HepG2 (cell line): ENCODE measurements around the gene IFT122. TPM values are rescaled to one million over a fixed set of nuclear protein-coding genes. Genes with fewer than 3 reads are reported as not detected.
"Not testable (repeated sequence)": the region's sequence is repeated elsewhere in the genome, so short reads cannot be mapped to it uniquely, and the experiment has no call there.

Source experiments
- ATAC-seq: fragments of 200-7000 bp; cut with Tn5 transposase; 3 replicates; pipeline ENCODE4 v1.9.1; 2020; ENCODE audit warnings: mild to moderate bottlenecking, moderate library complexity
- BruUV-seq: library from RNA; stranded (reverse); fragments of 400-500 nt; replicated peaks from 2 replicates; lab custom pipeline; 2021; lab: Mats Ljungman, UMichigan
- CTCF ChIA-PET: fragments of 300-600 bp; formaldehyde crosslinking; extraction: SDS; loops from one replicate; lab custom pipeline; 2021; ENCODE audit warnings: low total read pairs, inconsistent platforms, low intra/inter-chr PET ratio; lab: Yijun Ruan, JAX
- POLR2A ChIA-PET: fragments of 350-600 bp; sonication (Branson Sonifier 250); formaldehyde crosslinking; loops from one replicate; lab custom pipeline; 2020; ENCODE audit warnings: antibody characterized with exemption, inconsistent platforms; lab: Yijun Ruan, JAX
- DNase-seq: peaks from one replicate; pipeline ENCODE4 v3.0.0-alpha.2; 2015; ENCODE audit warnings: low spot score
- FAIRE-seq: peaks from 3 replicates; lab custom pipeline; 2011; peaks lifted over from hg19 to GRCh38; lab: Jason Lieb, UNC
- H2AFZ ChIP-seq: one replicate; pipeline ENCODE4 v1.6.1; 2011; ENCODE audit warnings: low read length, inconsistent platforms
- H3K27ac ChIP-seq: fragments of 300-600 bp; 3 replicates; pipeline ENCODE4 v1.8.0; 2011; ENCODE audit warnings: mixed run types, mild to moderate bottlenecking, mixed read lengths, low read length, inconsistent platforms; ENCODE audit not compliant: insufficient read depth; ENCODE audit errors: extremely low read length
- H3K27me3 ChIP-seq, 2 experiments: fragments of 200-600 bp in 1 of 2; 2 replicates in 1 of 2; 3 replicates in 1 of 2; pipeline versions ENCODE4 v1.6.0 to v1.8.0; 2011; ENCODE audit warnings: low read length in 2 of 2, mild to moderate bottlenecking in 2 of 2, moderate library complexity in 2 of 2, inconsistent platforms in 1 of 2; ENCODE audit not compliant: insufficient read depth in 2 of 2, control insufficient read depth in 1 of 2
- H3K36me3 ChIP-seq, 2 experiments: fragments of 200-600 bp in 1 of 2; replicated peaks in 1 of 2; 2 replicates in 1 of 2; 3 replicates in 1 of 2; pipeline versions ENCODE4 v1.5.1 to v1.8.0; 2011; ENCODE audit warnings: low read length in 2 of 2, inconsistent platforms in 1 of 2; ENCODE audit not compliant: insufficient read depth in 2 of 2, control insufficient read depth in 1 of 2
- H3K4me1 ChIP-seq: 2 replicates; pipeline ENCODE4 v1.5.1; 2012; ENCODE audit warnings: low read length, inconsistent platforms; ENCODE audit not compliant: insufficient read depth
- H3K4me2 ChIP-seq: 2 replicates; pipeline ENCODE4 v1.6.0; 2011; ENCODE audit warnings: low read depth, low read length, inconsistent platforms
- H3K4me3 ChIP-seq, 3 experiments: fragments of 200-600 bp in 1 of 3; sonication (generic), shearing (Covaris generic) in 1 of 3; replicated peaks in 1 of 3; 2 replicates each; pipeline ENCODE4 v1.5.1; 2011 to 2016; ENCODE audit warnings: low read length in 3 of 3, inconsistent platforms in 2 of 3, low read depth in 2 of 3, mild to moderate bottlenecking in 2 of 3, control low read depth in 1 of 3, mixed read lengths in 1 of 3; ENCODE audit not compliant: insufficient read depth in 1 of 3
- H3K79me2 ChIP-seq: one replicate; pipeline ENCODE4 v1.6.1; 2011; ENCODE audit warnings: low read length, inconsistent platforms; ENCODE audit not compliant: insufficient read depth
- H3K9ac ChIP-seq: 2 replicates; pipeline ENCODE4 v1.6.0; 2011; ENCODE audit warnings: mild to moderate bottlenecking, low read depth, low read length, inconsistent platforms; ENCODE audit not compliant: insufficient read depth
- H3K9me3 ChIP-seq: 2 replicates; pipeline ENCODE4 v1.5.1; 2012; ENCODE audit warnings: mild to moderate bottlenecking, low read length
- H4K20me1 ChIP-seq: 2 replicates; pipeline ENCODE4 v1.6.0; 2011; ENCODE audit warnings: inconsistent platforms, mild to moderate bottlenecking, low read length, moderate library complexity; ENCODE audit not compliant: insufficient read depth
- HNRNPL ChIP-seq: fragments of 200-400 bp; formaldehyde crosslinking; IDR thresholded peaks from 2 replicates; pipeline ENCODE4 v1.6.1; 2017; ENCODE audit warnings: mild to moderate bottlenecking, low read depth, low read length
- RARA ChIP-seq: IDR thresholded peaks from 2 replicates; pipeline ENCODE4 v1.6.1; 2016; ENCODE audit warnings: missing genetic modification reagents, missing compliant biosample characterization
- RXRB ChIP-seq: IDR thresholded peaks from 2 replicates; pipeline ENCODE4 v1.6.1; 2016; ENCODE audit warnings: borderline replicate concordance, missing genetic modification reagents, missing compliant biosample characterization
- SAP130 ChIP-seq: IDR thresholded peaks from 2 replicates; pipeline ENCODE4 v1.6.1; 2016; ENCODE audit warnings: low read depth
- ZNF687 ChIP-seq: sonication (generic); formaldehyde crosslinking; IDR thresholded peaks from 2 replicates; pipeline ENCODE4 v1.5.1; 2020; ENCODE audit warnings: mild to moderate bottlenecking, missing genetic modification reagents, moderate library complexity
- WGBS: methylation state at CpG from one replicate; pipeline ENCODE4 v1.1.6; 2017; ENCODE audit warnings: low lambda C conversion rate; 5-methylcytosine and 5-hydroxymethylcytosine counted together
- in situ Hi-C: cut with HindIII; loops from 2 replicates; pipeline ENCODE4 v1.10.0; 2017; ENCODE audit warnings: low pct_unique_long_range_greater_than_20kb; ENCODE audit not compliant: extremely low pct_ligation_motif_present
- intact Hi-C: fragments of 100-400 bp; cut with micrococcal nuclease; formaldehyde crosslinking; loops from one replicate; pipeline ENCODE4 v1.10.0; 2022; ENCODE audit not compliant: unreplicated experiment
- polyA plus RNA-seq, 8 experiments: library from polyadenylated mRNA; depleted of rRNA in 3 of 8; stranded (reverse) in 7 of 8; unstranded in 1 of 8; fragments of >200 nt; fragmentation: Illumina TruSeq in 4 of 8; extraction: Trizol in 4 of 8; gene quantifications; 2 replicates each; pipeline versions ENCODE4 v1.2.1 to v1.2.3, GENCODE V29; 2011 to 2016; ENCODE audit warnings: low read depth in 4 of 8, missing spikeins in 1 of 8, mixed read lengths in 1 of 8; ENCODE audit not compliant: insufficient read depth in 1 of 8
- total RNA-seq, 5 experiments: library from RNA; depleted of rRNA; stranded (reverse); fragments of >200 nt; fragmentation: Illumina TruSeq; extraction: Trizol; gene quantifications; 2 replicates each; pipeline ENCODE4 v1.2.3, GENCODE V29; 2016; ENCODE audit warnings: low read depth in 1 of 5

Gene IFT122
- total and polyA plus RNA-seq, 2 of the 13 experiments (the other 11 are each of a cell fraction or from before 2014, with no cell fraction given): 10.1 to 10.3 TPM

DNA sequence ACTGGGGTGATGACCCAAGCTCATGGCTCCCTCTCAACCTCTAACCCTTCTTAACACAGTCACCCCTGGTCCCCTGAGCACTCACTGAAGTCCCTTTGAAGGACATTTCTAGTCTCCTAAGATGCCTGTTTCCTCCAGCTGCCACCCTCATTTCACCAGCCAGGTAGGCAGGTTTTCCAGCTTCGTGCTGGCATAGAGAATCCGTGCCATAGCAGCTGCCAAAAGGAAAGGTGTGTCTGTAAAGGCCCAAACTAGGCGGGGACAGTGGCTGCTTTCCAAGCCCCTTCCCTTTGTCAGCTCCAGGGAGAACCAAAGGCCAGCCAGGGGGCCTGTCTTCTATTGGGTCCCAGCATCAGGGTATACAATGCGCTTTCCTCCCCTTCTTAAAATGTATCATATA, 48.4 kb upstream of the IFT122 start:
- DNase-seq, H3K27me3 ChIP-seq, ATAC-seq, H3K9ac ChIP-seq, BruUV-seq, H3K4me2 ChIP-seq, FAIRE-seq, H4K20me1 ChIP-seq, H3K4me3 ChIP-seq, in situ Hi-C loops, CTCF ChIA-PET, H2AFZ ChIP-seq, intact Hi-C loops, H3K9me3 ChIP-seq, POLR2A ChIA-PET: not testable (repeated sequence)
- 100% methylated on average over 3 of the region's 4 CpGs for WGBS
- Histone ChIP-seq H3K79me2 (peaks cover 23% of the 10 kb centered on the region), H3K27ac (peak overlapping the region; percentile 22), H3K4me1 (peaks cover 91% of the 10 kb centered on the region), H3K36me3 (peaks cover 6 to 42% of the 10 kb centered on the region in 2 experiments; a peak in 3 of 5 replicates)

DNA sequence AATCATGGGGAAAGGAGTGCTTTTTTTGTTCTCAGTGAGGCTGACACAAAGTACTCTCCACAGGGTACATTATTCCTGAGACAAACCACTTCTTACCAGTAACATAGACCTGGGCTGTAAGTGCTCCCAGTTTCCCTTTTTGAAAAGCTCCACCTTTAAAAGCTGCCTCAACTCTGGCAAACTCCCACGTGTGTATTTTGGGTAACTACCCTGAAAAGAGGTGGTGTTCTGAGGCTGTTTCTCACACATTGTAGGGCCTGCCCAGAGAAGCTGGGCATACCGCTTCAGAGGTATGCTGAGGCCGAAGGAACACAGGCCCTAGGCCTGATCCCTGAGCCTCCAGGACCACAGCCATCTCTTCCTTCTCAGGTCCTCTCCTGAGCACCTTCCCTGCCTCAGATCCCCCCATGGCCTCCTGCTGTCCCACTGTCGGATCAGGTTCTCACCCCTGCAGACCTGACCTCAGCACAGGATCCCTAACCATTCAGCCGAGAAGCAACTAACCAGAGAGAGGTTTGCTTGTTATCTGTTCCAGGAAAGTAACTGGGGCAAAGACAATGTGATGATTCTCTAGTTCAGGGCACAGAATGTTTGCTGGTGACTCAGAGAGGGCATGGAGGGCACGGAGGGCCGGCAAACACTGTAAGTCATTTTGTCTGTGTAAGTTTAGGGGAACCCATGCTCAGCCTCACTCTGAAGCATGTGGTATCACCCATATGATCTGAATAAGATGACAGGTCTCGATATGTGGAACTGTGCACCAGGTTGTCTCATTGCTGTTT, 47.7 kb upstream of the IFT122 start:
- BruUV-seq, H4K20me1 ChIP-seq, intact Hi-C loops, H2AFZ ChIP-seq, ATAC-seq, H3K27me3 ChIP-seq, POLR2A ChIA-PET, in situ Hi-C loops, H3K4me3 ChIP-seq, CTCF ChIA-PET, H3K9me3 ChIP-seq: not testable (repeated sequence)
- Histone ChIP-seq H3K9ac (0 out of 2 replicates have a peak overlapping the region, but pooled peaks have one; percentile 34), H3K27ac (peak overlapping the region; percentile 55), H3K79me2 (peaks cover 30% of the 10 kb centered on the region), H3K4me2 (peak overlapping the region; percentile 23; the same call in 1 of the 2 replicates), H3K4me1 (peaks cover 98% of the 10 kb centered on the region), H3K36me3 (peaks cover 6 to 39% of the 10 kb centered on the region in 2 experiments; a peak in 3 of 5 replicates)
- FAIRE-seq (peak; percentile 12), DNase-seq (peak; percentile 43)
- TF ChIP-seq HNRNPL (0 out of 2 replicates have a peak, but pooled peaks have one; percentile 39), SAP130 (CRISPR knock-in tag) (peak; percentile 21; the same call in 1 of the 2 replicates), RARA (peak; percentile 39; the same call in 1 of the 2 replicates), RXRB (CRISPR knock-in tag) (0 out of 2 replicates have a peak, but pooled peaks have one; percentile 35), ZNF687 (peak; percentile 22; the same call in 1 of the 2 replicates)
- 89% methylated on average over 6 of the region's 8 CpGs for WGBS
